ENCODE results near the gene FER.

The FER gene

GRCh38 chr5:108997720-108998119 lies 250.0 kb downstream of the FER start:
- in situ Hi-C loops (cut with HindIII; ENCODE audit: low pct_ligation_motif_present, low sequenced_read_pairs): no loop called here
- H3K36me3 ChIP-seq (replicated peaks): no peaks in the 10 kb centered on the region
- no peak for DNase-seq

GRCh38 chr5:108998216-108998615 lies 250.5 kb downstream of the FER start:
- H3K27ac ChIP-seq: no peak overlapping the region
- H3K27me3 ChIP-seq (replicated peaks): no peaks in the 10 kb centered on the region
- no peak for TF ChIP-seq CTCF (IDR thresholded peaks at IDR 0.05; ENCODE audit: low read depth, low read length, missing control alignments)
- H3K36me3 ChIP-seq (replicated peaks): no peaks in the 10 kb centered on the region
- in situ Hi-C loops (cut with HindIII; ENCODE audit: low pct_ligation_motif_present, low sequenced_read_pairs): no loop called here
- no peak for DNase-seq
- H3K4me3 ChIP-seq (ENCODE audit: low read depth, low read length): no peak overlapping the region

More at GRCh38 chr5:108997720-108998119, 250.0 kb downstream of the FER start:
- H3K4me3 ChIP-seq (ENCODE audit: low read depth, low read length): no peak overlapping the region
- H3K27me3 ChIP-seq (replicated peaks): no peaks in the 10 kb centered on the region
- no peak overlapping the region for H3K27ac ChIP-seq
- no peak for TF ChIP-seq CTCF (IDR thresholded peaks at IDR 0.05; ENCODE audit: low read depth, low read length, missing control alignments)

- no peak overlapping the region for H3K4me3 ChIP-seq (ENCODE audit: low read depth, low read length)
- no peak overlapping the region for H3K27ac ChIP-seq
- in situ Hi-C loops (cut with HindIII; ENCODE audit: low pct_ligation_motif_present, low sequenced_read_pairs): no loop called here
- TF ChIP-seq CTCF (IDR thresholded peaks at IDR 0.05; ENCODE audit: low read depth, low read length, missing control alignments): no peak
- no peaks in the 10 kb centered on the region for H3K27me3 ChIP-seq (replicated peaks)
- DNase-seq: no peak
- H3K36me3 ChIP-seq (replicated peaks): no peaks in the 10 kb centered on the region
Observed at GRCh38 chr5:109003928-109004327, 256.2 kb downstream of the FER start.

- TF ChIP-seq CTCF (IDR thresholded peaks at IDR 0.05; ENCODE audit: low read depth, low read length, missing control alignments): no peak
- no peak overlapping the region for H3K27ac ChIP-seq
- in situ Hi-C loops (cut with HindIII; ENCODE audit: low pct_ligation_motif_present, low sequenced_read_pairs): no loop called here
Observed at GRCh38 chr5:109005297-109006009, 257.8 kb downstream of the FER start.

GRCh38 chr5:109006129-109006528 lies 258.4 kb downstream of the FER start:
- Histone ChIP-seq H3K27me3 (replicated peaks) (no peaks in the 10 kb centered on the region), H3K36me3 (replicated peaks) (no peaks in the 10 kb centered on the region), H3K27ac (no peak overlapping the region), H3K4me3 (ENCODE audit: low read depth, low read length) (no peak overlapping the region)
- DNase-seq: no peak
- no peak for TF ChIP-seq CTCF (IDR thresholded peaks at IDR 0.05; ENCODE audit: low read depth, low read length, missing control alignments)
- in situ Hi-C loops (cut with HindIII; ENCODE audit: low pct_ligation_motif_present, low sequenced_read_pairs): no loop called here

More at GRCh38 chr5:109005297-109006009, 257.8 kb downstream of the FER start:
- no peak for DNase-seq
- H3K36me3 ChIP-seq (replicated peaks): no peaks in the 10 kb centered on the region
- H3K27me3 ChIP-seq (replicated peaks): no peaks in the 10 kb centered on the region
- H3K4me3 ChIP-seq (ENCODE audit: low read depth, low read length): no peak overlapping the region

GRCh38 chr5:109016300-109016699 lies 268.6 kb downstream of the FER start:
- Histone ChIP-seq H3K36me3 (replicated peaks) (no peaks in the 10 kb centered on the region), H3K4me3 (ENCODE audit: low read depth, low read length) (no peak overlapping the region), H3K27ac (no peak overlapping the region), H3K27me3 (replicated peaks) (no peaks in the 10 kb centered on the region)
- TF ChIP-seq CTCF (IDR thresholded peaks at IDR 0.05; ENCODE audit: low read depth, low read length, missing control alignments): no peak
- no peak for DNase-seq
- in situ Hi-C loops (cut with HindIII; ENCODE audit: low pct_ligation_motif_present, low sequenced_read_pairs): no loop called here

Data from brain microvascular endothelial cell (primary cell).